22Rv1 (cell line): ENCODE measurements around the gene CXCL16.

ENCODE experiments used
- ZFX ChIP-seq: fragments of 450-650 bp; IDR thresholded peaks from 2 replicates; pipeline ENCODE4 v1.6.1; 2017; ENCODE audit warnings: antibody characterized with exemption, borderline replicate concordance
- TF ChIP-seq, protein P1 (sequence below): fragments of 450-650 bp; IDR thresholded peaks from 2 replicates; pipeline ENCODE4 v1.5.1; 2017; ENCODE audit warnings: mild to moderate bottlenecking

- TF ChIP-seq, protein P1, sequence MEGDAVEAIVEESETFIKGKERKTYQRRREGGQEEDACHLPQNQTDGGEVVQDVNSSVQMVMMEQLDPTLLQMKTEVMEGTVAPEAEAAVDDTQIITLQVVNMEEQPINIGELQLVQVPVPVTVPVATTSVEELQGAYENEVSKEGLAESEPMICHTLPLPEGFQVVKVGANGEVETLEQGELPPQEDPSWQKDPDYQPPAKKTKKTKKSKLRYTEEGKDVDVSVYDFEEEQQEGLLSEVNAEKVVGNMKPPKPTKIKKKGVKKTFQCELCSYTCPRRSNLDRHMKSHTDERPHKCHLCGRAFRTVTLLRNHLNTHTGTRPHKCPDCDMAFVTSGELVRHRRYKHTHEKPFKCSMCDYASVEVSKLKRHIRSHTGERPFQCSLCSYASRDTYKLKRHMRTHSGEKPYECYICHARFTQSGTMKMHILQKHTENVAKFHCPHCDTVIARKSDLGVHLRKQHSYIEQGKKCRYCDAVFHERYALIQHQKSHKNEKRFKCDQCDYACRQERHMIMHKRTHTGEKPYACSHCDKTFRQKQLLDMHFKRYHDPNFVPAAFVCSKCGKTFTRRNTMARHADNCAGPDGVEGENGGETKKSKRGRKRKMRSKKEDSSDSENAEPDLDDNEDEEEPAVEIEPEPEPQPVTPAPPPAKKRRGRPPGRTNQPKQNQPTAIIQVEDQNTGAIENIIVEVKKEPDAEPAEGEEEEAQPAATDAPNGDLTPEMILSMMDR = no peak
- no peak for TF ChIP-seq ZFX
Observed at GRCh38 chr17:4704991-4705390, 34.7 kb downstream of the CXCL16 start.
